GM06990 (cell line): ENCODE results near the gene PRRC2B.

Experiments
- DNase-seq: peaks from one replicate; pipeline ENCODE4 v3.0.0-alpha.2; 2011; ENCODE audit not compliant: insufficient read length; ENCODE audit errors: extremely low read depth
- H3K27me3 ChIP-seq: replicated peaks from 2 replicates; pipeline ENCODE4 v1.6.0; 2011; ENCODE audit warnings: low read length; ENCODE audit not compliant: control insufficient read depth, insufficient read depth
- H3K36me3 ChIP-seq: 2 replicates; pipeline ENCODE4 v1.5.1; 2011; ENCODE audit warnings: low read length; ENCODE audit not compliant: control insufficient read depth, insufficient read depth
- H3K4me3 ChIP-seq: replicated peaks from 2 replicates; pipeline ENCODE4 v1.5.1; 2011; ENCODE audit warnings: low read depth, mild to moderate bottlenecking, control low read depth, low read length
- CTCF ChIP-seq: IDR thresholded peaks from 2 replicates; pipeline ENCODE4 v1.5.1; 2011; ENCODE audit warnings: low read length, control low read depth, mild to moderate bottlenecking, inconsistent platforms; ENCODE audit not compliant: insufficient read depth, poor library complexity, severe bottlenecking

The PRRC2B gene

GRCh38 chr9:131398204-131398603 is 4.3 kb downstream of the PRRC2B start:
- no peaks in the 10 kb centered on the region; the same call in 1 of the 2 replicates for H3K36me3 ChIP-seq
- peak; percentile 56 for DNase-seq
- TF ChIP-seq CTCF, result no peak
- H3K4me3 ChIP-seq, result peak overlapping the region; percentile 16
- no peaks in the 10 kb centered on the region for H3K27me3 ChIP-seq

- Histone ChIP-seq H3K27me3 (no peaks in the 10 kb centered on the region), H3K36me3 (no peaks in the 10 kb centered on the region; the same call in none of the 2 replicates), H3K4me3 (no peak overlapping the region)
- no peak for DNase-seq
- no peak for TF ChIP-seq CTCF
These were observed 6.1 kb downstream of the PRRC2B start for GRCh38 chr9:131399972-131400371.

- TF ChIP-seq CTCF, result no peak
- no peaks in the 10 kb centered on the region for H3K27me3 ChIP-seq
- H3K4me3 ChIP-seq, result no peak overlapping the region
- no peak for DNase-seq
- H3K36me3 ChIP-seq, result no peaks in the 10 kb centered on the region; the same call in none of the 2 replicates
These were observed 6.7 kb downstream of the PRRC2B start for GRCh38 chr9:131400627-131401026.

GRCh38 chr9:131402073-131402472 is 8.2 kb downstream of the PRRC2B start:
- Histone ChIP-seq H3K4me3 (no peak overlapping the region), H3K27me3 (no peaks in the 10 kb centered on the region), H3K36me3 (no peaks in the 10 kb centered on the region; the same call in none of the 2 replicates)
- no peak for TF ChIP-seq CTCF
- DNase-seq, result no peak

- H3K36me3 ChIP-seq, result no peaks in the 10 kb centered on the region; the same call in none of the 2 replicates
- H3K27me3 ChIP-seq, result no peaks in the 10 kb centered on the region
- DNase-seq, result no peak
- no peak overlapping the region for H3K4me3 ChIP-seq
- no peak for TF ChIP-seq CTCF
These were observed 9.0 kb downstream of the PRRC2B start for GRCh38 chr9:131402738-131403492.
